Ovary (tissue), 9 donors: ENCODE results near the gene METTL25. TPM values are rescaled to one million over a fixed set of nuclear protein-coding genes. Genes with fewer than 3 reads are reported as not detected.

ENCODE experiments used
- DNase-seq, 5 donors: peaks; one replicate each; pipeline ENCODE4 v3.0.0-alpha.2; 2019 to 2020
- H3K27ac ChIP-seq, 2 donors: fragments of 200-600 bp; one replicate each; pipeline versions ENCODE4 v1.5.1 to v1.8.0; 2019 to 2022
- H3K27me3 ChIP-seq: fragments of 200-600 bp; one replicate; pipeline ENCODE4 v1.8.0; 2022
- H3K36me3 ChIP-seq: fragments of 200-600 bp; sonication (generic); one replicate; pipeline ENCODE4 v1.5.1; 2019
- H3K4me1 ChIP-seq: one replicate; pipeline ENCODE4 v1.8.1; 2013; ENCODE audit warnings: mild to moderate bottlenecking, moderate library complexity; ENCODE audit not compliant: insufficient read depth
- H3K4me3 ChIP-seq: fragments of 200-600 bp; sonication (generic); one replicate; pipeline ENCODE4 v1.5.1; 2017
- H3K9me3 ChIP-seq, 2 donors: fragments of 200-600 bp in 1 of 2; sonication (generic) in 1 of 2; one replicate each; pipeline versions ENCODE4 v1.5.1 to v1.8.1; 2013 to 2019; ENCODE audit warnings: mild to moderate bottlenecking in 1 of 2, moderate library complexity in 1 of 2
- EP300 ChIP-seq: sonication (generic); formaldehyde crosslinking; IDR thresholded peaks from one replicate; pipeline ENCODE4 v1.6.1; 2017; ENCODE audit warnings: antibody characterized with exemption
- POLR2A ChIP-seq: fragments of 450-650 bp; IDR thresholded peaks from one replicate; pipeline ENCODE4 v1.6.1; 2017; ENCODE audit warnings: antibody characterized with exemption, mild to moderate bottlenecking, moderate library complexity
- WGBS, 3 donors: extraction: QIAGEN DNeasy Blood & Tissue Kit in 1 of 3; methylation state at CpG; one replicate each; pipeline versions ENCODE4 v1.1.5 to v1.1.7; 2013 to 2017; 5-methylcytosine and 5-hydroxymethylcytosine counted together
- intact Hi-C, 4 donors: fragments of 100-400 bp; cut with DNase I; formaldehyde crosslinking; loops; one replicate each; pipeline versions ENCODE4 v1.11.0 to v1.15.1; 2022 to 2023
- polyA plus RNA-seq, 2 donors: library from polyadenylated mRNA; stranded (reverse); fragments of 200-250 nt in 1 of 2; fragments of 350-450 nt in 1 of 2; fragmentation: Illumina TruSeq in 1 of 2; extraction: RNeasy Lipid Tissue Mini Kit (QIAGEN cat#74804) in 1 of 2; gene quantifications; one replicate each; pipeline ENCODE4 v1.2.3, GENCODE V29; 2013 to 2014
- total RNA-seq, 7 donors: library from RNA; depleted of rRNA in 2 of 7; stranded (reverse); fragments of >200 nt in 2 of 7; fragmentation: NEBNext Ultra II Directional in 3 of 7; extraction: Animal tissue kit (Norgen Biotek cat#: 25700) in 3 of 7; gene quantifications; one replicate each; pipeline versions ENCODE4 v1.1.0 to v1.2.4, GENCODE V29; 2016 to 2023
- TF ChIP-seq, protein P1 (sequence below), 3 donors: fragments of 450-650 bp in 2 of 3; fragments of 200-600 bp in 1 of 3; IDR thresholded peaks; one replicate each; pipeline versions ENCODE4 v1.5.1 to v1.8.0; 2016 to 2022; ENCODE audit warnings: antibody characterized with exemption in 3 of 3, mild to moderate bottlenecking in 1 of 3
- donor health status: DM: no; HTN: no; CAD: no; lungs with moderate emphysema.
- donor health status: DM: no; HTN: no; CAD: no.
- donor health status: Bipolar disorder and iron deficiency.
- donor health status: DM: yes; HTN: yes; CAD: no.
- donor health status: DM: no; HTN: no; CAD: no.
- donor health status: DM: yes; HTN: yes; CAD: no.

The METTL25 gene
- total and polyA plus RNA-seq, 9 donors: 5.7 to 21.2 (median 11.8) TPM

- no peaks in the 10 kb centered on the region for H3K4me1 ChIP-seq
- H3K36me3 ChIP-seq: no peaks in the 10 kb centered on the region
- TF ChIP-seq POLR2A: no peak
- TF ChIP-seq, protein P1, sequence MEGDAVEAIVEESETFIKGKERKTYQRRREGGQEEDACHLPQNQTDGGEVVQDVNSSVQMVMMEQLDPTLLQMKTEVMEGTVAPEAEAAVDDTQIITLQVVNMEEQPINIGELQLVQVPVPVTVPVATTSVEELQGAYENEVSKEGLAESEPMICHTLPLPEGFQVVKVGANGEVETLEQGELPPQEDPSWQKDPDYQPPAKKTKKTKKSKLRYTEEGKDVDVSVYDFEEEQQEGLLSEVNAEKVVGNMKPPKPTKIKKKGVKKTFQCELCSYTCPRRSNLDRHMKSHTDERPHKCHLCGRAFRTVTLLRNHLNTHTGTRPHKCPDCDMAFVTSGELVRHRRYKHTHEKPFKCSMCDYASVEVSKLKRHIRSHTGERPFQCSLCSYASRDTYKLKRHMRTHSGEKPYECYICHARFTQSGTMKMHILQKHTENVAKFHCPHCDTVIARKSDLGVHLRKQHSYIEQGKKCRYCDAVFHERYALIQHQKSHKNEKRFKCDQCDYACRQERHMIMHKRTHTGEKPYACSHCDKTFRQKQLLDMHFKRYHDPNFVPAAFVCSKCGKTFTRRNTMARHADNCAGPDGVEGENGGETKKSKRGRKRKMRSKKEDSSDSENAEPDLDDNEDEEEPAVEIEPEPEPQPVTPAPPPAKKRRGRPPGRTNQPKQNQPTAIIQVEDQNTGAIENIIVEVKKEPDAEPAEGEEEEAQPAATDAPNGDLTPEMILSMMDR (IDR thresholded peaks at IDR 0.05): no peak
- H3K9me3 ChIP-seq: no peaks in the 10 kb centered on the region
- H3K4me3 ChIP-seq: no peak overlapping the region
- H3K27ac ChIP-seq: no peak overlapping the region
- H3K27me3 ChIP-seq: no peaks in the 10 kb centered on the region
- intact Hi-C loops: no loop called here
- WGBS, 3 donors: 45 to 62% (median 56%) methylated on average over 3 of the region's 3 CpGs
- DNase-seq: no peak
Observed at GRCh38 chr12:82430541-82431145, 72.3 kb downstream of the METTL25 start.

GRCh38 chr12:82434392-82434911 lies 76.1 kb downstream of the METTL25 start:
- no peaks in the 10 kb centered on the region for H3K4me1 ChIP-seq
- H3K4me3 ChIP-seq: no peak overlapping the region
- no peaks in the 10 kb centered on the region for H3K9me3 ChIP-seq
- no peaks in the 10 kb centered on the region for H3K27me3 ChIP-seq
- DNase-seq: no peak
- no peaks in the 10 kb centered on the region for H3K36me3 ChIP-seq
- intact Hi-C loops: no loop called here
- TF ChIP-seq, protein P1 (IDR thresholded peaks at IDR 0.05): no peak
- no peak for TF ChIP-seq EP300
- no peak for TF ChIP-seq POLR2A
- 64 to 80% (median 72%) methylated on average over 2 of the region's 2 CpGs for WGBS, 3 donors
- H3K27ac ChIP-seq: no peak overlapping the region

DNA sequence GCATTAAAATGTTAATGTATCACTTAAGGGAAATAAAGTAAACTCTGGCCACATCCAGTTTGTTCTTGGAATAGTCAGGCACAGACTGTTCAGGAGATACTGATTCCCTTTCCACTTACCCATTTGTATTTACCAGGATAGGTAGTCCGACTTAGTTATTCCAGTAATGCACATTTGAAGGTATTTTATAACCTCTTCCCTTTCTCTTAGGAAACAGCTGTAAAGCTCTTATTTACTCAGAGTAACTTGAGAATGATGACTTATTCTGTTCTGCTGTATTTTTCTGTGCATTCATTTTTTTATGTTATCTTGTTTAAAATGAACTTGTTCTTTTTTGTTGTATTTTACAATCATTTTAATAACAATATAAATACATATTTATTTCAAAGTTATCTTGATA lies 78.0 kb downstream of the METTL25 start:
- Histone ChIP-seq H3K27ac (no peak overlapping the region), H3K36me3 (no peaks in the 10 kb centered on the region), H3K27me3 (no peaks in the 10 kb centered on the region), H3K4me1 (no peaks in the 10 kb centered on the region), H3K4me3 (no peak overlapping the region), H3K9me3 (no peaks in the 10 kb centered on the region)
- DNase-seq: no peak
- intact Hi-C loops: no loop called here
- WGBS, 3 donors: 89 to 96% (median 92%) methylated on average over 1 of the region's 1 CpG
- TF ChIP-seq POLR2A (no peak), EP300 (no peak)
- TF ChIP-seq, protein P1 (IDR thresholded peaks at IDR 0.05): no peak

DNA sequence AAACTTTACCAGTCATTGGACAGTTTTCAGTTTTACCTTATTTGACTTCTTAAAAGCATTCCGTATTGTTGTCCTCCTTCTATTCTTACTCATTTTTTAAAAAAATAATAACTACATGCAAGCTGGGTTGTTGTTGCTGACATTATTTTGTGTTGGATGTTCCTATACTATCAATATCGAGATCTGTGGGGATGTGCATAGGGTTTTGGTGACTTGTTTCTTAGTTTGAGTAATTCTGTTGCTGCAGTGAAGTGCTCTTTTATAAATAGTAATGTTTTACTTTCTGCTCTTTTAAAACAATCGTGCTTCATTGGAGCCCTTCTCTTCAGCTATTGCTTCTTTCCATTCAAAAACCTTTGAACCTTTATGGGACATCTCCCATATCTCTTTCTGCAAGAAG lies 79.4 kb downstream of the METTL25 start:
- no peak overlapping the region for H3K4me3 ChIP-seq
- intact Hi-C loops: no loop called here
- no peak overlapping the region for H3K27ac ChIP-seq
- 94 to 96% (median 94%) methylated on average over 3 of the region's 3 CpGs for WGBS, 3 donors
- no peaks in the 10 kb centered on the region for H3K27me3 ChIP-seq
- no peak for DNase-seq
- TF ChIP-seq EP300: no peak
- TF ChIP-seq, protein P1 (IDR thresholded peaks at IDR 0.05): no peak
- TF ChIP-seq POLR2A: no peak
- no peaks in the 10 kb centered on the region for H3K36me3 ChIP-seq
- H3K4me1 ChIP-seq: no peaks in the 10 kb centered on the region
- H3K9me3 ChIP-seq: no peaks in the 10 kb centered on the region
